Right lung (tissue), 5 donors: Measurements from ENCODE around the gene CHRNB1. TPM values are rescaled to one million over a fixed set of nuclear protein-coding genes. Genes with fewer than 3 reads are reported as not detected.

Source experiments
- DNase-seq, 2 donors: peaks; one replicate each; pipeline ENCODE4 v3.0.0-alpha.2; 2013
- polyA plus RNA-seq, 5 donors: library from polyadenylated mRNA; unstranded; fragments of 120-200 nt; gene quantifications; one replicate each; pipeline versions ENCODE4 v1.2.1 to v1.2.3, GENCODE V29; 2013; ENCODE audit warnings: inconsistent platforms in 1 of 5, low replicate concordance in 1 of 5; ENCODE audit not compliant: insufficient read length in 5 of 5, insufficient read depth in 1 of 5

CHRNB1 gene
- polyA plus RNA-seq, 5 donors: 9.0 to 14.8 (median 10.5) TPM

- DNase-seq: peak; percentile 79 to 81
Observed at GRCh38 chr17:7436556-7437368, 8.1 kb upstream of the CHRNB1 start.

GRCh38 chr17:7437369-7437863 is 7.4 kb upstream of the CHRNB1 start:
- DNase-seq: no peak

GRCh38 chr17:7437950-7438614 is 6.8 kb upstream of the CHRNB1 start:
- peak in 1 of 2 donors; percentile 25 for DNase-seq

GRCh38 chr17:7438656-7439460 is 6.0 kb upstream of the CHRNB1 start:
- no peak for DNase-seq

GRCh38 chr17:7439462-7440112 is 5.3 kb upstream of the CHRNB1 start, which contains the start of gene FGF11:
TSS of gene FGF11 (plus strand) at chr17:7439512. CDS start at chr17:7439621, 109 bp downstream.
- no peak for DNase-seq

- peak in 1 of 2 donors; percentile 18 for DNase-seq
Observed at GRCh38 chr17:7440113-7440833, 4.6 kb upstream of the CHRNB1 start.

GRCh38 chr17:7440834-7441195 is 4.0 kb upstream of the CHRNB1 start:
- DNase-seq: no peak

- DNase-seq: no peak
Observed at GRCh38 chr17:7441266-7441665, 3.6 kb upstream of the CHRNB1 start.

- no peak for DNase-seq
Observed at GRCh38 chr17:7442142-7442541, 2.7 kb upstream of the CHRNB1 start.

- no peak for DNase-seq
Observed at GRCh38 chr17:7443499-7444485, 1.1 kb upstream of the CHRNB1 start.

- DNase-seq: no peak
Observed at GRCh38 chr17:7445619-7445968, 733 bp downstream of the CHRNB1 start.

- DNase-seq: no peak
Observed at GRCh38 chr17:7448461-7448860, 3.6 kb downstream of the CHRNB1 start.

- DNase-seq: no peak
Observed at GRCh38 chr17:7459961-7460545, 15.2 kb downstream of the CHRNB1 start.

- DNase-seq: no peak
Observed at GRCh38 chr17:7460850-7461660, 16.2 kb downstream of the CHRNB1 start.

GRCh38 chr17:7462474-7463371 is 17.9 kb downstream of the CHRNB1 start:
- no peak for DNase-seq

- DNase-seq: no peak
Observed at GRCh38 chr17:7463372-7463846, 18.5 kb downstream of the CHRNB1 start.

- no peak for DNase-seq
Observed at GRCh38 chr17:7464081-7464480, 19.2 kb downstream of the CHRNB1 start.
